ENCODE measurements around the gene OR51G2. TPM values are rescaled to one million over a fixed set of nuclear protein-coding genes. Genes with fewer than 3 reads are reported as not detected.

Gene OR51G2
- total RNA-seq, 1 experiment from 2014 or later: not detected

DNA sequence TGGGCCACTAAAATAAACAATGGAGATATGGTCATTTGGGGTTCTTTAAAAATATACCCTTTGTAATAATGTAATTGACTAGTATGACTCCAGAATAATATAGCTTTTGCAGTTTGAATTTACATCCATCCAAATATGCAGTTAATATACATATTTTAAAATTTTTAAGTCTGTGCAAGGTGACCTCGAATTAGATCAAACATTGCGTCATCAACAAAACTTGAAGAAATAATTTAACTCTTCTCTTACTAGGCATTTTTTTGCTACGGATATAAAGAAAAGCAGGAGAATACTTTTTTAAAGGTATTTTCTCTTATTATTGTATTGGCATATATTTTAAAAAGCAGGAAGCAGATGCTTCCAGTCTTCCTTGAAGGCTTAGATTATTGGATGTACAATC lies 17.6 kb upstream of the OR51G2 start:
- Histone ChIP-seq H3K4me3 (replicated peaks in 1 of 2; ENCODE audit: low read depth in 1 of 2, low read length in 2 of 2) (no peak overlapping the region), H3K4me2 (ENCODE audit: low read length) (no peak overlapping the region), H2AFZ (ENCODE audit: low read depth, low read length, poor library complexity, severe bottlenecking) (no peak overlapping the region), H3K27me3 (ENCODE audit: insufficient read depth, low read length) (peaks cover 35% of the 10 kb centered on the region), H3K79me2 (ENCODE audit: insufficient read depth, low read length) (no peaks in the 10 kb centered on the region), H3K36me3 (ENCODE audit: control insufficient read depth in 1 of 2, insufficient read depth in 2 of 2, low read length in 2 of 2) (no peaks in the 10 kb centered on the region), H3K9ac (ENCODE audit: low read length) (no peak overlapping the region), H3K4me1 (ENCODE audit: control insufficient read depth in 1 of 2, insufficient read depth in 2 of 2, low read length in 2 of 2) (no peaks in the 10 kb centered on the region), H3K9me2 (ENCODE audit: insufficient read depth) (no peaks in the 10 kb centered on the region), H3K27ac (ENCODE audit: low read depth, low read length) (no peak overlapping the region), H3K9me3 (ENCODE audit: control insufficient read depth in 1 of 2, insufficient read depth in 1 of 2, low read depth in 1 of 2, low read length in 2 of 2) (no peaks in the 10 kb centered on the region), H4K20me1 (ENCODE audit: insufficient read depth) (no peaks in the 10 kb centered on the region)
- TF ChIP-seq SRF (IDR thresholded peaks at IDR 0.05; ENCODE audit: low read depth) (no peak), YY1 (IDR thresholded peaks at IDR 0.05; ENCODE audit: extremely low read depth, insufficient replicate concordance, low read depth, low read length) (no peak), TCF7L2 (IDR thresholded peaks at IDR 0.05; ENCODE audit: borderline replicate concordance, extremely low read depth, insufficient read depth, insufficient read length) (no peak), EZH2phosphoT487 (IDR thresholded peaks at IDR 0.05; ENCODE audit: borderline replicate concordance) (no peak), SIN3A (IDR thresholded peaks at IDR 0.05; ENCODE audit: low read depth) (no peak), SP1 (IDR thresholded peaks at IDR 0.05; ENCODE audit: low read depth) (no peak), CEBPB (IDR thresholded peaks at IDR 0.05; ENCODE audit: low read depth) (no peak)
- TF ChIP-seq, protein P1, sequence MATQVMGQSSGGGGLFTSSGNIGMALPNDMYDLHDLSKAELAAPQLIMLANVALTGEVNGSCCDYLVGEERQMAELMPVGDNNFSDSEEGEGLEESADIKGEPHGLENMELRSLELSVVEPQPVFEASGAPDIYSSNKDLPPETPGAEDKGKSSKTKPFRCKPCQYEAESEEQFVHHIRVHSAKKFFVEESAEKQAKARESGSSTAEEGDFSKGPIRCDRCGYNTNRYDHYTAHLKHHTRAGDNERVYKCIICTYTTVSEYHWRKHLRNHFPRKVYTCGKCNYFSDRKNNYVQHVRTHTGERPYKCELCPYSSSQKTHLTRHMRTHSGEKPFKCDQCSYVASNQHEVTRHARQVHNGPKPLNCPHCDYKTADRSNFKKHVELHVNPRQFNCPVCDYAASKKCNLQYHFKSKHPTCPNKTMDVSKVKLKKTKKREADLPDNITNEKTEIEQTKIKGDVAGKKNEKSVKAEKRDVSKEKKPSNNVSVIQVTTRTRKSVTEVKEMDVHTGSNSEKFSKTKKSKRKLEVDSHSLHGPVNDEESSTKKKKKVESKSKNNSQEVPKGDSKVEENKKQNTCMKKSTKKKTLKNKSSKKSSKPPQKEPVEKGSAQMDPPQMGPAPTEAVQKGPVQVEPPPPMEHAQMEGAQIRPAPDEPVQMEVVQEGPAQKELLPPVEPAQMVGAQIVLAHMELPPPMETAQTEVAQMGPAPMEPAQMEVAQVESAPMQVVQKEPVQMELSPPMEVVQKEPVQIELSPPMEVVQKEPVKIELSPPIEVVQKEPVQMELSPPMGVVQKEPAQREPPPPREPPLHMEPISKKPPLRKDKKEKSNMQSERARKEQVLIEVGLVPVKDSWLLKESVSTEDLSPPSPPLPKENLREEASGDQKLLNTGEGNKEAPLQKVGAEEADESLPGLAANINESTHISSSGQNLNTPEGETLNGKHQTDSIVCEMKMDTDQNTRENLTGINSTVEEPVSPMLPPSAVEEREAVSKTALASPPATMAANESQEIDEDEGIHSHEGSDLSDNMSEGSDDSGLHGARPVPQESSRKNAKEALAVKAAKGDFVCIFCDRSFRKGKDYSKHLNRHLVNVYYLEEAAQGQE (IDR thresholded peaks at IDR 0.05; ENCODE audit: low read depth): no peak
- RAD21 ChIA-PET (ENCODE audit: low non-redundant PET in 1 of 2, low total read pairs in 2 of 2, uncharacterized antibody in 2 of 2, unreplicated experiment in 2 of 2): no interaction called here
- no peak for ATAC-seq
- CTCF ChIA-PET: no interaction called here
- DNase-seq (ENCODE audit: low read depth, low spot score): no peak
- BruUV-seq (replicated peaks): no TSS peak
- POLR2A ChIA-PET: no interaction called here
- intact Hi-C loops (cut with micrococcal nuclease): no loop called here
